ENCODE measurements around the gene BTBD9. TPM values are rescaled to one million over a fixed set of nuclear protein-coding genes. Genes with fewer than 3 reads are reported as not detected.

Gene BTBD9
- total RNA-seq, 1 experiment from 2014 or later = 8.9 TPM

DNA sequence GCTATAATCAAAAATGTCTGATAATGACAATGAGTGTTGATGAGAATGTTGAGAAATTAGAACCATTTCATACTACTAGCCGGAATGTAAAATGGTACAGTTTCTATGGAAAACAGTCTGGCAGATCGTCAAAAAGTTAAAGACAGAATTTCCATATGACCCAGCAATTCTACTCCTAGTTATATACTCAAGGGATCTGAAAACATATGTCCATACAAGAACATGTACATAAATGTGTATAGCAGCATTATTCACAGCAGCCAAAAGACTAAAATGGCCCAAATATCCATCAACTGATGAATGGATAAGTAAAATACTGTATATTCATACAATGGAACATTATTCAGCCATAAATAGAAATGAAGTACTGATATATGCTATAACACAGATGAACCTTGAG, 236.2 kb downstream of the BTBD9 start:
- Histone ChIP-seq H2BK120ac (ENCODE audit: low read depth, low read length, poor library complexity, severe bottlenecking) (no peak overlapping the region), H3K27me3 (ENCODE audit: insufficient read depth, low read length) (no peaks in the 10 kb centered on the region), H3K4me1 (ENCODE audit: insufficient read depth, low read length) (no peaks in the 10 kb centered on the region; the same call in 1 of the 2 replicates), H3K14ac (ENCODE audit: insufficient read depth, low read length) (no peak overlapping the region), H2AFZ (ENCODE audit: low read length) (no peak overlapping the region), H3T11ph (ENCODE audit: low read length) (no peak overlapping the region), H4K20me1 (ENCODE audit: control insufficient read depth, insufficient read depth, insufficient read length) (no peaks in the 10 kb centered on the region), H2AK5ac (ENCODE audit: insufficient read length, low read length) (no peak overlapping the region), H3K23me2 (ENCODE audit: insufficient read length, low read depth, low read length, poor library complexity, severe bottlenecking) (no peaks in the 10 kb centered on the region), H3K18ac (ENCODE audit: insufficient read length, low read depth, low read length) (no peak overlapping the region), H3K56ac (ENCODE audit: insufficient read length, low read depth, low read length) (no peak overlapping the region), H3K79me2 (ENCODE audit: insufficient read depth, low read length) (no peaks in the 10 kb centered on the region), H3K27ac (ENCODE audit: insufficient read length, low read depth, low read length) (no peak overlapping the region), H2BK20ac (ENCODE audit: low read depth, low read length, poor library complexity, severe bottlenecking) (no peak overlapping the region), H3K9me3 (ENCODE audit: control insufficient read depth, low read depth, low read length) (no peaks in the 10 kb centered on the region), H4K8ac (replicated peaks; ENCODE audit: insufficient read length, low read depth, low read length) (no peak overlapping the region), H3K4ac (ENCODE audit: low read depth, low read length) (no peak overlapping the region), H3K23ac (ENCODE audit: insufficient read length, low read depth, low read length) (no peak overlapping the region), H2BK12ac (ENCODE audit: insufficient read length, low read depth, low read length) (no peak overlapping the region), H4K5ac (ENCODE audit: insufficient read length, low read depth, low read length) (no peak overlapping the region), H2BK15ac (ENCODE audit: low read depth, low read length) (no peak overlapping the region), H2BK5ac (ENCODE audit: insufficient read length, low read length) (no peak overlapping the region), H3K9ac (ENCODE audit: extremely low read depth, insufficient read length, low read length) (no peak overlapping the region), H3K4me2 (ENCODE audit: insufficient read depth, insufficient read length, low read length) (no peak overlapping the region), H4K91ac (ENCODE audit: insufficient read length, low read depth, low read length) (no peak overlapping the region), H3K79me1 (ENCODE audit: insufficient read depth, low read depth, low read length, poor library complexity, severe bottlenecking) (no peaks in the 10 kb centered on the region)
- no peak overlapping the region for H3K4me3 Mint-ChIP-seq
- no CpG with 5 or more reads among the region's 2 CpGs for WGBS (ENCODE audit: extremely low coverage, insufficient read length, low lambda C conversion rate)
- no peaks in the 10 kb centered on the region for H3K9me3 Mint-ChIP-seq
- DNase-seq = no peak
- no peaks in the 10 kb centered on the region for H3K27me3 Mint-ChIP-seq (ENCODE audit: low read depth)
- no peak for TF ChIP-seq CTCF (conservative IDR thresholded peaks at IDR 0.05)
- no peak overlapping the region for H3K27ac Mint-ChIP-seq
- no peaks in the 10 kb centered on the region for H3K36me3 Mint-ChIP-seq (ENCODE audit: insufficient read depth in 1 of 3, low read depth in 3 of 3)
- peaks cover 15 to 26% of the 10 kb centered on the region in 2 experiments for H3K4me1 Mint-ChIP-seq

Measured in H9 (cell line).